Measurements from ENCODE around the gene PKIG.

- TF ChIP-seq, protein P1, sequence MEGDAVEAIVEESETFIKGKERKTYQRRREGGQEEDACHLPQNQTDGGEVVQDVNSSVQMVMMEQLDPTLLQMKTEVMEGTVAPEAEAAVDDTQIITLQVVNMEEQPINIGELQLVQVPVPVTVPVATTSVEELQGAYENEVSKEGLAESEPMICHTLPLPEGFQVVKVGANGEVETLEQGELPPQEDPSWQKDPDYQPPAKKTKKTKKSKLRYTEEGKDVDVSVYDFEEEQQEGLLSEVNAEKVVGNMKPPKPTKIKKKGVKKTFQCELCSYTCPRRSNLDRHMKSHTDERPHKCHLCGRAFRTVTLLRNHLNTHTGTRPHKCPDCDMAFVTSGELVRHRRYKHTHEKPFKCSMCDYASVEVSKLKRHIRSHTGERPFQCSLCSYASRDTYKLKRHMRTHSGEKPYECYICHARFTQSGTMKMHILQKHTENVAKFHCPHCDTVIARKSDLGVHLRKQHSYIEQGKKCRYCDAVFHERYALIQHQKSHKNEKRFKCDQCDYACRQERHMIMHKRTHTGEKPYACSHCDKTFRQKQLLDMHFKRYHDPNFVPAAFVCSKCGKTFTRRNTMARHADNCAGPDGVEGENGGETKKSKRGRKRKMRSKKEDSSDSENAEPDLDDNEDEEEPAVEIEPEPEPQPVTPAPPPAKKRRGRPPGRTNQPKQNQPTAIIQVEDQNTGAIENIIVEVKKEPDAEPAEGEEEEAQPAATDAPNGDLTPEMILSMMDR (IDR thresholded peaks at IDR 0.05): no peak
- TF ChIP-seq POLR2A (IDR thresholded peaks at IDR 0.05; ENCODE audit: low read depth) (no peak), POLR2AphosphoS5 (IDR thresholded peaks at IDR 0.05) (peak; percentile 53 to 66)
Observed at GRCh38 chr20:44643596-44644229, 61.3 kb downstream of the PKIG start.

Data from esophagus muscularis mucosa (tissue), 3 donors.